GM18499 (cell line): ENCODE results near the gene FOXRED2.

ENCODE experiments used
- ATAC-seq: cut with Tn5 transposase; IDR thresholded peaks from one replicate; pipeline ENCODE4 v1.9.1; 2021; ENCODE audit warnings: moderate number of reproducible peaks; ENCODE audit not compliant: insufficient read depth, unreplicated experiment

FOXRED2 gene

GRCh38 chr22:36471341-36471821 lies 35.5 kb downstream of the FOXRED2 start:
- ATAC-seq = no peak

DNA sequence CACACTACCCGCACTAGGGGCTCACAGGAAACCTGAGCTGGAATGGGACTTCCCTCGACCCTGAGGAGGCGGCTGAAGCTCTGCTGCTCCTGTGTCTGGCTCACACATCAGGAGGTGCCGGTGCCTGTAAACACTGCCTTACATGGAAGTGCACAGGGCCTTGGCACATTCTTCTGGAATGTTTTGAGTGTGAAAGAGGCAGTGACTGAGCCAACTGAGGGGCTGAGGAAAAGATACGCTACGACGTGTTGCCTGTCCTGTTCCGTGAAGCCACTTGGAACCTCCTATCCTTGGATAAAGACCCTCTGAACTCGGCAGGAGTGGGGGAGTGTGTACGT lies 35.9 kb downstream of the FOXRED2 start:
- no peak for ATAC-seq

DNA sequence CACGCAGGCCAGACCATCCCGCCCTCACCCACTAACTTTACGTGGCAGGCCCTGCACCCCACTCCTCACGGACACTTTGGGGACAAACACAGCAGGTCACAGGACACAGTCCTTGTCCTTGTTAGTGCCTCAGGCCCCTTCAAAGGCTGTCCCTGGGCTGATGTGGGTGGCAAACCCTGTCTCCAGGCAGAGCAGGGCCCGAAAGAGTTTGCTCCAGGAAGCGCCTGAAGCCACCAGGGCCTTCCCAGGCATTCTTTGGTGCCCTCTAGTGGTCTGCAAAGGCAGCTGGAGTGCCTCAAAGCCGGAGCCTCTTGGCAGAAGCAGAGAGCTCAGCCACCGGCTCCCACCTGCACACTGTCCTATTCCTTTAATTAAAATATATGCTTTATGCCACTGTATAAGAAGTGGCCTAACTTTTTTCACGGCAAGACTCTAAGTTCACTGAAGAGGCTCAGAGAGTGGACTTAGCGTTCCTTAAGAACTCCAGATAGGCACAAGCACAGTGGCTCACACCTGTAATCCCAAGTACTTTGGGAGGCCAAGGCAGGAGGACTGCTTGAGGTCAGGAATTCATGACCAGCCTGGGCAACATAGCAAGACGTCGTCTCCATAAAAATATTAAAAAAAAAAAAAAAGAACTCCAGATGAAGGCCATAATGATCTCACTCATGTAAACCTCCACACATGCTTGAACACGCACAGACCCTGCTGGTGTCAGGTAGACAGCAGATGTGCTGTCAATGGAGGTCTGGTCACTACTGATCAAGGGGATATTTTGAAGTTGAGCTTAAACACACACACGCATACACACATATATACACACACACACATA lies 36.5 kb downstream of the FOXRED2 start:
- ATAC-seq = no peak

- no peak for ATAC-seq
These were observed 37.6 kb downstream of the FOXRED2 start for GRCh38 chr22:36469094-36469710.

DNA sequence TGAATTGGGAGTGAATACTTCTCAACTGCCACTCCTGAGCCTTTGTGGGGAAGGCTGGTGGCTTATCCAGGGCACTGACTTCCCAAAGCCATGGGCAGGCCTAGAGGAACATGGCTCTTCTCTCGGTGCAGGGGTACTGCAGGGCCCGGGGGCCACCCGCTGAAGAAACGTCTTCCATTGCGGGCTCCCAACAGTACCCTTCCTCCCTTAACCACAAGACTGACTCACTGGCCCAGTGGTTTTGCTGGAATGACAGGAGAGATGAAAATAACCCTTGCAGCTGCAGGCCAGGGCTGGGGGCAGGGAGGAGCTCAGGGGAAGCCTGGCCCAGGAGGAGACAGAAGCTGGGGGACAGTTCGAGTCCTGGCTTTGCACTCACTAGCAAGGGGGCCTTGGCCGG lies 38.9 kb downstream of the FOXRED2 start:
- no peak for ATAC-seq

DNA sequence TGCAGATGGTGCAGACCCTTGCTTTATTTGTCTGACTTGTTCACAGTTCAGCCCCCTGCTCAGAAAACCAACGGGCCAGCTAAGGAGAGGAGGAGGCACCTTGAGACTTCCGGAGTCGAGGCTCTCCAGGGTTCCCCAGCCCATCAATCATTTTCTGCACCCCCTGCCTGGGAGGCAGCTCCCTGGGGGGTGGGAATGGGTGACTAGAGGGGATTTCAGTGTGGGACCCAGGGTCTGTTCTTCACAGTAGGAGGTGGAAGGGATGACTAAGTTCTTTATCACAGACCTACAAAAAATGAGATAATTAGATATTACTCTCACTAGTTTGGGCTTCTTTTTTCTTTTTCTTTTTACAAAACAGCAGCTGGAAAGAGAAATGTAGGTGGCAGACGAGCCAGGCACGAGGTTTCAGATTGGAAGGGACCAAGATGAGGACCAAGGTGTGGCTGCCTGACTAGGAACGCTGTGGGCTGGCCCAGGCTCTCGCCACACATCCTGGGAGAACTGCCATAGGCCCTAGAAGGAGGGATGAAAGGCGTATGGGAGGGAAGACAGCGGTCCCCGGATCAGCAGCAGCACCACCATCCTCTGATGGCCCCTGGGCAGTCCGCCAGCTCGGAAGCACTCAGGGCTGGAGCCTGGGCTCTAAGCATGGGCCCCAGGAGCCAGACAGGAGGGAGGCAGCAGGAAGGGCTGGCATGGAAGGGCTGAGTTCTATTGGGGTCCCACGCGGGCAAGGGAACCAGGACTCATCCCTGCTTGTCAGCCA lies 39.6 kb downstream of the FOXRED2 start:
- ATAC-seq = no peak

DNA sequence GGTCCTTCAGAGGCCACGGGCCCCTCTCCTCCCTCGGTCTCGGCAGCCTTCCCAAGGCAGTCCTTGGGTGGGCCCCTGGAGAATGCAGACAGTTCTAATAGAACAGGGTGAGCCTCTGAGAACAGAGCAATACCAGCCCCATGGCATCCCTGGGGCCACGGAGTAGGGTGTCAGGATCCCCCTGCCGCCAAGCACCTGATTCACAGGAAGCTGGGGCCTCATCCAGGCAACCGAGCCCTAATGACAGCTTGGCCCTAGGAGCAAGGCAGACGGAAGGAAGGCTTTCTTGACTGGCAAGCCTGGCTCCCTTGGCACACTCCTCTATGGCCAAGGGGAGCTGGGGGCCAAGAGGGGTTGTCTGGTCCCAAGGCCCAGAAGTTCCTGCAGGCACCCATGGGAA lies 40.6 kb downstream of the FOXRED2 start:
- ATAC-seq = no peak

DNA sequence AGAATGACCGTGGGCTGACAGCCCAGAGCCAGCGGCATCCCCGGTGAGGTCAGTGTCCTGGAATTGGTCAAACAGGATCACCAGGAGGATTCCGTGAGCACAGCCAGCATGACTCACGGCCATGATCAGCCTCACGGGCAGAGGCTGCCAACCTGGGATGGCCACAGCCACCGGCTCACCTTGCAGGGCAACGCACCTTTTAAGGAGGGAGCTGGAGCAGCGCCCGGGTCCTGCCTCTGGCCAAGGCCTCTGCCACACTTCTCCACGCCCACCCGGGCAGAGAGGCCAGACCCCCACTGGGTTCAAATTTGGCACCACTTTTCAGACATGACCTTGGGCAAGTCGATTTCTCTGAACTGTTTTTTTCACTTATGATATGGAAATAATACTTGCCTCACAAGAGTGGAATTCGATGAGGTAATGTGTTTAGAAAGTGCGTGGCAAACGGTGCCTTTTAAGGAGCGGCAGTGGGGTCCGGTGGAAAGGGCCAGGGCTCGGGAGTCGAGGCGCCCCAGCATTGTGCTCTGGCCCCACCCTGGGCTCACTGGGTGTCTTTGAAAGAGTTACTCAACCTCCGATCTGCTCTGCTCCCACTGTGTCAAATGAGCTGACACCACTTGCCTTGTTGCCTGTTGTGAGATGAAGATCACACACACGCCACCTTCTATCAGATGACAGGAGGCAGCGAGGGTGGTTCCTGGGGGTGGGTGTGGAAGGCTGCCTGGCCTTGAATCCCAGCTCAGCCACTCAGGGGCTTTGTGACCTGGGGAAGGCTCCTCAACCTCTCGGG lies 41.4 kb downstream of the FOXRED2 start:
- ATAC-seq = no peak

DNA sequence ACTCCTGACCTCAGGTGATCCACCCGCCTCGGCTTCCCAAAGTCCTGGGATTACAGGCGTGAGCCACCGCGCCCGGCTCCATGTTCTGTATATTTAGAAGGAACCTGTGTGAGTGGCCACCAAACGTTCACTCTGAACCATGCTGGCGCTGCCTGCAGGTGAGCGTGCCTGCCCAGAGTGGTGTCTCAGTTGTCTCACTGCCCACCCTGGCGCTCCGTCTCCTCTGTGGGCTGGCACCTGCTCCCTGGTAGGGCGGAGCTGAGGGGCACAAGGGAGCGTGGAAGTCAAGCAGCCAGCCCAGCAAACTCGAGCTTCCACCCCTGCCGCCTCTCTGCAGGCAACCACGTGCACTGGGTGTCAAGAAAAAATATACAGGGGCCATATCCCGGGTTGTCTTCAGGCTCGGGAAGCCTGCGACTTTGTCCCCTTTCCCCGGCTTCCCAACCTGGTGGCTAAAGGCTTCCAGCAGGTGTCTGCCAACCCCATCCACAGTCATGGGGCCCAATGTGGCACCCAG lies 42.1 kb downstream of the FOXRED2 start:
- no peak for ATAC-seq

DNA sequence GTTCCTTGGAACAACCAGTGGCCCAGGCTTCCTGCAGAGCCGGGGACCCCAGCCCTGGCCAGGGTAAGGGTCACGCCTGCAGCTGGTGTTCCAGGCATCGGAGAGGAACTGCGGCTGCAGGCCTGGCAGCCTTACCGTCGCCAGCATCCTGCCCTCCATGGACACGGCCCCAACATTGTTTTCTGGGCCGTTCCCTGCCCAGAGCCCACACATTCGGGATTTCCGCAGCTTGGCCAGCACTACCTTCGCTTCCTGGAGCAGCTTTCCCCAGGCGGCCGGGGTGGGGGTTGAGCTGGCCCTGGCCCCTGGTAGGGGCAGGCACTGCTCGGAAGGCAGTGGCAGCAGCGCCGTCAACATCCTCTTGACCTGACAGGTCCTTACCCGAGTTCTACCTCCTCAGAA lies 43.1 kb downstream of the FOXRED2 start:
- ATAC-seq = no peak

- ATAC-seq = no peak
These were observed 44.9 kb downstream of the FOXRED2 start for GRCh38 chr22:36461665-36462649.

- no peak for ATAC-seq
These were observed 46.6 kb downstream of the FOXRED2 start for GRCh38 chr22:36460202-36460601.

DNA sequence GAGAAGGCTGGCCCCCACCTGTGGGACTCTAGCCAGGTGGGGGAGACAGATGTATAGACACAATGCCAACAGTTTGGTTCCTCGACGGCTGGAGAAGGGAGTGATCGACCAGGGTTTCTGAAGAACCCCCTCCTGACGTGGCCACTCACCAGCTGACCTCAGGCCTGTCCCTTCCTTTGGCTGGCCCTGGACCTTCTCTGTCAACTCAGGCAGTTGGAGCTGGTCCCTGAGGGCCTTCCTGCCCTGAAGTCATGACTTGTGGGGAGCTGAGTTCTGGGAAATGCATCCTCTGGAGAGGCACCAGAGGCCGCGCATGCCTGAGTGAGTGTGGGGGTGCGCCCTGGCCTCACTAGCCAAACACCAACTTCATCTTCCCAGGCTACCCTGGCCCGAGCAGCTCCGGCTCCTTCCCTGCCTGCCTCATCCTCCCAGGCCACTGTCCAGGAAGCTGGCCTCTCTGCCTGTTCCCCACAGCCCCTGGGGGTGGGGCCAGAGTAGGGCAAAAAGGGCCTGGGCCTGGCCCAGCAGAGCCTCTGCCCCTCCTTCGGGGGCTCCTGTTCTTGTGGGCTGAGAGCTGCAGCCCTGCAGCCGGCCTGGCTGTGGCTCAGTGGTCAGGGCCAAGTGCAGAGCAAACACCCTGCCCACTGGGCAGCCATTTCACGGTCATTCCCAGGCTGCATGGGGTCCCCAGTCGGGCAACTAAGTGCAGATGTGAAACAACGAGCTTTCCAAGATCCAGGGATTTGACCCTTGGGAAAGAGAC lies 49.0 kb downstream of the FOXRED2 start:
- no peak for ATAC-seq

DNA sequence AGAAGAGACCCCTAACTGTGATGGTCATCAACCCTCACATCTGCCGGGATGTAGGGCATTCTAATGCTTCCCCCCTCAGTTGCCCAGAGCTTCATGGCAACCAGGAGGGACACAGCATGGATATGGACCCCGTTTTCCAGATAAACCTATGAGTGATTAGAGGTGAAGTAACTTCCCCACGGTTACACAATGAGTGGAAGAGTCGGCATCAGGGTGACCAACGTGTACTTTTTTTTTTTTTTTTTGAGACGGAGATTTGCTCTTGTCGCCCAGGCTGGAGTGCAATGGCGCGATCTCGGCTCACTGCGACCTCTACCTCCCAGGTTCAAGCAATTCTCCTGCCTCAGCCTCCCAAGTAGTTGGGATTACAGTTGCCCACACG lies 50.4 kb downstream of the FOXRED2 start:
- no peak for ATAC-seq

- ATAC-seq = no peak
These were observed 51.0 kb downstream of the FOXRED2 start for GRCh38 chr22:36455571-36456463.

DNA sequence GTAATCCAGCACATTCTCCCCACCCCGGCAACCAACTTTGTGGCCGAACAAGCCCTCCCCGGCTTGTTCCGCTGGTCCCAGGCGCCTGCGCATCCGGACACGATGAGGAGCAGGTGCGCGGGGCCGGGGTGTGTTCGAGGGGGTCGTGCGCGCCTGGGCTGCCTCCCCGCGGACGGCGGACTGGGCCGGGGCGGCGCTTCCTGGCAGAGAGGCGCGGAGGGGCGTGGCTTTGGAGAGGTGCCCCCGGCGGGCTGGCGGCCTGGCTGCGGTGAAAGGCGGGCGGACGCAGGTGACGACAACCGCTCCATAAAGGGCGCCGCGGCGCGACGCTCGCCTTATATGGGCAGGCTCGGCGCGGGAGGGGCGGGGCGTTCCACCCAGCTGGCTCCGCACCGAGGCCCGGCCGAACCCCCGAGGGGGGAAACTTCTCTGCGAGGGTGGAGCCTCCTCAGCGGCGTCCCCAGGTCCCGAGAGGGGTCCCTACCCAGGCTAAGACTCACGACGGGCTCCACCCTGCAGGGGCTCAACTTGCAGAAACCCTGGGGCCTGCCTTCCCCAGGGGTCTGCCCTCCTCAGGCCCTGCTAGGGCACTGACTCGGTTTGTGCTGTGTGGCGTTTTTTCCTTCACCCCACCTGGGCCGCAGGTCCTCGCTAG lies 51.8 kb downstream of the FOXRED2 start:
- no peak for ATAC-seq

DNA sequence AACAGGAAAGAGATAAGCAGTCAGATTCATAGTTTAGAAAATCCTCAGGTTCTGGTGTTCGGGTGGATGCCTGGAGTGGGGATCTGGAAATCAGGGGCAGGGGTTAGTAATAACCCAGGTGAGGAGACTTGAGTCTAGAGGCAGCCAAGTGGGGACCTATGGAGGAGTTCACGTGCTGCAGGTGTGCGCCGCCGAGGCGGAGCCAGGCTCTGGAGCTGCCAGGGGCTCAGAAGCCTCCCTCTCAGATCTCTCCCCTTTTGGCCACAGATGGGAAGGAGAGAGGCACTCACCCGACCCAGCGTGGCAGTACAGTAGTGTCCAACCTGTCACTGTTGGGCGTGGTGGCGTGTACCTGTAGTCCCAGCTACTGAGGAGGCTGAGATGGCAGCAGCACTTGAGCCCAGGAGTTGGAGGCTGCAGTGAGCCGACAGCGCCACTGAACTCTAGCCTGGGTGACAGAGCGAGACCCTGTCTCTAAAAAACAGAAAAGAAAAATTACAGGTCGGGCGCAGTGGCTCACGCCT lies 52.9 kb downstream of the FOXRED2 start:
- no peak for ATAC-seq
